Gastrocnemius medialis (tissue), 4 donors: ENCODE results near the gene SLC12A9. TPM values are rescaled to one million over a fixed set of nuclear protein-coding genes. Genes with fewer than 3 reads are reported as not detected.
"Not testable (repeated sequence)": the region's sequence is repeated elsewhere in the genome, so short reads cannot be mapped to it uniquely, and the experiment has no call there.

Source experiments
- ATAC-seq, 2 donors: fragments of 150-250 bp; one replicate each; pipeline ENCODE4 v1.9.1; 2016
- DNase-seq, 2 donors: peaks; one replicate each; pipeline ENCODE4 v3.0.0-alpha.2; 2019
- H3K27ac ChIP-seq, 4 donors: fragments of 200-600 bp; sonication (generic); 1 replicate in 1 of 4; 2 replicates in 3 of 4; pipeline ENCODE4 v1.5.1; 2016 to 2018; ENCODE audit warnings: mild to moderate bottlenecking in 2 of 4, moderate library complexity in 1 of 4
- H3K27me3 ChIP-seq, 3 donors: fragments of 200-600 bp; sonication (generic) in 2 of 3; 1 replicate in 1 of 3; 2 replicates in 2 of 3; pipeline versions ENCODE4 v1.5.1 to v1.6.0; 2016 to 2019; ENCODE audit warnings: mild to moderate bottlenecking in 1 of 3, moderate library complexity in 1 of 3
- H3K36me3 ChIP-seq, 2 donors: fragments of 200-600 bp; sonication (generic) in 1 of 2; one replicate each; pipeline ENCODE4 v1.5.1; 2017 to 2018
- H3K4me1 ChIP-seq, 2 donors: fragments of 200-600 bp; sonication (generic) in 1 of 2; one replicate each; pipeline ENCODE4 v1.5.1; 2016 to 2017; ENCODE audit warnings: mild to moderate bottlenecking in 2 of 2
- H3K4me3 ChIP-seq, 4 donors: fragments of 200-600 bp; sonication (generic) in 3 of 4; 1 replicate in 1 of 4; 2 replicates in 3 of 4; pipeline ENCODE4 v1.5.1; 2016 to 2019; ENCODE audit warnings: mild to moderate bottlenecking in 2 of 4
- H3K9me3 ChIP-seq, 3 donors: fragments of 200-600 bp; sonication (generic) in 2 of 3; 1 replicate in 1 of 3; 2 replicates in 2 of 3; pipeline ENCODE4 v1.5.1; 2016 to 2019
- CTCF ChIP-seq, 5 experiments: fragments of 450-650 bp in 3 of 5; fragments of 200-600 bp in 2 of 5; sonication (generic) in 2 of 5; IDR thresholded peaks in 4 of 5; conservative IDR thresholded peaks in 1 of 5; 1 replicate in 4 of 5; 2 replicates in 1 of 5; pipeline ENCODE4 v1.5.1; 2016 to 2019; ENCODE audit warnings: antibody characterized with exemption in 5 of 5, mild to moderate bottlenecking in 3 of 5, moderate library complexity in 3 of 5
- POLR2A ChIP-seq, 2 donors: fragments of 450-650 bp; IDR thresholded peaks; one replicate each; pipeline ENCODE4 v1.6.1; 2017; ENCODE audit warnings: antibody characterized with exemption in 2 of 2, mild to moderate bottlenecking in 2 of 2, moderate library complexity in 2 of 2
- in situ Hi-C, 4 donors: fragments of 200-750 bp; cut with MboI; loops; one replicate each; pipeline versions ENCODE4 v1.15.0 to v1.8.0; 2017; ENCODE audit warnings: low sequenced_read_pairs in 4 of 4
- intact Hi-C: fragments of 100-400 bp; cut with DNase I; formaldehyde crosslinking; loops from one replicate; pipeline ENCODE4 v1.15.1; 2023; ENCODE audit warnings: low total_unique reads
- total RNA-seq, 4 donors: library from RNA; depleted of rRNA; stranded (reverse); fragments of >200 nt; gene quantifications; one replicate each; pipeline versions ENCODE4 v1.1.0 to v1.2.3, GENCODE V29; 2016

Gene SLC12A9
- total RNA-seq, 4 donors from 2014 or later: 2.5 to 4.3 (median 3.8) TPM

GRCh38 chr7:100900978-100901377, 48.5 kb downstream of the SLC12A9 start:
- H3K27me3 ChIP-seq: no peaks in the 10 kb centered on the region
- intact Hi-C loops: no loop called here
- no peak for DNase-seq

GRCh38 chr7:100901921-100902332, 49.4 kb downstream of the SLC12A9 start:
- no peak for ATAC-seq
- intact Hi-C loops (no loop called here), in situ Hi-C loops (loop anchor here in 1 of 4 donors (5.0 kb wide), 1 partner anchor 155 kb away; no protein-coding TSS in a partner anchor)
- Histone ChIP-seq H3K9me3 (no peaks in the 10 kb centered on the region), H3K27me3 (no peaks in the 10 kb centered on the region), H3K4me3 (no peak overlapping the region), H3K27ac (no peak overlapping the region), H3K4me1 (no peaks in the 10 kb centered on the region), H3K36me3 (no peaks in the 10 kb centered on the region)
- TF ChIP-seq CTCF (IDR thresholded peaks at IDR 0.05 in 4 of 5, conservative IDR thresholded peaks at IDR 0.05 in 1 of 5) (no peak), POLR2A (IDR thresholded peaks at IDR 0.05) (no peak)
- DNase-seq: no peak

More at GRCh38 chr7:100900978-100901377, 48.5 kb downstream of the SLC12A9 start:
- Histone ChIP-seq H3K9me3 (no peaks in the 10 kb centered on the region), H3K27ac (no peak overlapping the region), H3K4me1 (peaks cover 0 to 7% of the 10 kb centered on the region in 2 donors), H3K36me3 (no peaks in the 10 kb centered on the region), H3K4me3 (no peak overlapping the region)
- in situ Hi-C loops: loop anchor here in 1 of 4 donors (5.0 kb wide), 1 partner anchor 156 kb away; no protein-coding TSS in a partner anchor
- TF ChIP-seq CTCF (IDR thresholded peaks at IDR 0.05 in 4 of 5, conservative IDR thresholded peaks at IDR 0.05 in 1 of 5) (no peak), POLR2A (IDR thresholded peaks at IDR 0.05) (no peak)
- ATAC-seq: no peak

DNA sequence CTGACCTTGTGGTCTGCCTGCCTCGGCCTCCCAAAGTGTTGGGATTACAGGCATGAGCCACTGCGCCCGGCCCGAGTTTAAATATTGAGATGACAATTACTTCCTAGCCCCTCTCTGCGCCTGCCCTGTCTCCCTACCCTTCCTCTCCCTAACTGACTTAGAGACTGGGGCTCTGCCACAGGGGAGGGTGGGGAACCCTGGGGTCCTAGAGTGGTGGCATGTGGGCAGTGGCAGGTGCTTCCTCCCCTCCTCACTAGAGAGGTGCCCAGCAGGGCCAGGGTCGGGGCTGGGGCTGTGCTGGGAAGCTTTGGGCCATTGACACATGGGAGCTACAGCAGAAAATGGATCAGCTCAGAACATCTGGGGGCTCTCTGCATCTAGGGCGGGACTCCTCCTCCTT, 50.1 kb downstream of the SLC12A9 start:
- H3K4me3 ChIP-seq: no peak overlapping the region
- ATAC-seq (no peak), DNase-seq (no peak)
- in situ Hi-C loops (loop anchor here in 1 of 4 donors (5.0 kb wide), 1 partner anchor 155 kb away; no protein-coding TSS in a partner anchor), intact Hi-C loops (no loop called here)
- no peaks in the 10 kb centered on the region for H3K27me3 ChIP-seq
- TF ChIP-seq CTCF (IDR thresholded peaks at IDR 0.05 in 4 of 5, conservative IDR thresholded peaks at IDR 0.05 in 1 of 5) (no peak), POLR2A (IDR thresholded peaks at IDR 0.05) (no peak)
- no peaks in the 10 kb centered on the region for H3K36me3 ChIP-seq
- H3K9me3 ChIP-seq: no peaks in the 10 kb centered on the region
- H3K27ac ChIP-seq: no peak overlapping the region
- H3K4me1 ChIP-seq: no peaks in the 10 kb centered on the region

- Histone ChIP-seq H3K4me1 (no peaks in the 10 kb centered on the region), H3K9me3 (no peaks in the 10 kb centered on the region), H3K27me3 (no peaks in the 10 kb centered on the region), H3K4me3 (no peak overlapping the region), H3K27ac (no peak overlapping the region), H3K36me3 (no peaks in the 10 kb centered on the region)
- no peak for ATAC-seq
- TF ChIP-seq POLR2A (IDR thresholded peaks at IDR 0.05) (no peak), CTCF (IDR thresholded peaks at IDR 0.05 in 4 of 5, conservative IDR thresholded peaks at IDR 0.05 in 1 of 5) (no peak)
- in situ Hi-C loops (loop anchor here in 1 of 4 donors (5.0 kb wide), 1 partner anchor 144 kb away; no protein-coding TSS in a partner anchor), intact Hi-C loops (no loop called here)
- no peak for DNase-seq
Observed at GRCh38 chr7:100908512-100908911, 56.0 kb downstream of the SLC12A9 start.

DNA sequence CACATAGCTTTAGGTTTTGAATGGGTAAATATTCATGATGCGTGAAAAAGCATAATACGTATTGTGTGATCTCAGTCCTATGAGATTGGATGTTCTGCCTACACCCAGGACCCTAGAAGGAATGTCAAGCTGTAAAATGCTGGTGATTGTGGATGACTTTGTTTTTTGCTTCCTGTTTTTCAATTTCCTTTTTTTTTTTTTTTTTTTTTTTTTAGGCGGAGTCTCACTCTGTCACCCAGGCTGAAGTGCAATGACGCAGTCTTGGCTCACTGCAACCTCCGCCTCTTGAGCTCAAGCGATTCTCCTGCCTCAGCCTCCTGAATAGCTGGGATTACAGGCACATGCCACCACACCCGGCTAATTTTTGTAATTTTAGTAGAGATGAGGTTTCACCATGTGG, 57.9 kb downstream of the SLC12A9 start:
- intact Hi-C loops, H3K4me3 ChIP-seq, H3K4me1 ChIP-seq: not testable (repeated sequence)

More for the DNA sequence above, 57.9 kb downstream of the SLC12A9 start:
- H3K9me3 ChIP-seq, in situ Hi-C loops, DNase-seq, ATAC-seq, H3K36me3 ChIP-seq, H3K27me3 ChIP-seq, H3K27ac ChIP-seq: not testable (repeated sequence)
